ENCODE data around the gene ISG20. TPM values are rescaled to one million over a fixed set of nuclear protein-coding genes. Genes with fewer than 3 reads are reported as not detected.

The ISG20 gene
- total RNA-seq, 1 donor from 2014 or later: 383 TPM

GRCh38 chr15:88684345-88684744, 45.5 kb downstream of the ISG20 start:
- no peak for DNase-seq (ENCODE audit: low spot score)

DNA sequence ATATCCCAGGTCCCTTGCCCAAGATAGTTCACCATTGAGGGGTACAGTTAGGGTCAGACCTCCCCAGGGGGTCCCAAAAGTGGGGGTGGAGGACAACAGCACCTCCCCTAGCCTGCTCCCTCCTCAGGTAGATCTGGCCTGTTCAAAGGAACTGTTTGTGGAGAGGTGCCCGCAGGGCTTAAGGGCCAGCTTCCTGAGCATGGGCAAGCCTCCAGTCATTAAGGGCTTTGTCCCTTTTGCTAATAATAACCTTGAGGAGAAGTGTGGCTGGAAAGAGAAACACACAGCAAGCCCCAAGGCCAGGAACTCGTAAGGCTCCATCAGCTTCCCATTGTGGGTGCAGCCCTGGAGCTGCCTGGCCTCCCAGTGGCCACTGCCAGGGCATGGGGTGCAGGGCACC, 47.4 kb downstream of the ISG20 start:
- DNase-seq (ENCODE audit: low spot score): no peak

- DNase-seq (ENCODE audit: low spot score): no peak
Measured at GRCh38 chr15:88688394-88688933, 49.6 kb downstream of the ISG20 start.

- DNase-seq (ENCODE audit: low spot score): no peak
Measured at GRCh38 chr15:88690331-88690730, 51.5 kb downstream of the ISG20 start.

GRCh38 chr15:88693191-88693590, 54.4 kb downstream of the ISG20 start:
- no peak for DNase-seq (ENCODE audit: low spot score)

- DNase-seq (ENCODE audit: low spot score): no peak
Measured at GRCh38 chr15:88695101-88695500, 56.3 kb downstream of the ISG20 start.

DNA sequence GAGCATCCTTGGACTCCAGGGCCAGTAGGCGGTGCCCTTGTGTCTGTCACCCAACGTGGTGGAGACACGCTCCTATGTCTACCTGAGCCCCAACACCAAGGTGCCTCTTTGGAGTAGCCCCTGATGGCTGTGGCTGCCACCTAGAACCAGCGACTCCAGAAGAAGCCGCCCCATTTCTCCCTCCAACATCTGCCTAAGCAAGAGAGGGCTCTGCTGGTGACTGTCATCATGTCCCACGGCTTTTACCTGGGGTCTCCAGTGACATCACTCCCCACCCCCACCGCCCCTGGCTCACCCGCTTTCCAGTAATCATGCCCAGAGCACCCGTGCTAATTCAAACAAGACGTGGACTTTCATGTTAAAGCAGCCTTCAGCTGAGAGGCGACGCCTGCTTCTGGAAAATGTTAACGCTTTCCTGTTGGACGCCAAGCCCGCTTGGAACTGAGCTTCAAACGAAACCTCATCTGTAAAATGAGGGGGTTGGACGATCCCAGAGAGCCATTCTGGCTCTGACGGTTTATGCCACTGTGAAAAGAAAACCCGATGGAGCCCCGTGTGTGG, 57.0 kb downstream of the ISG20 start:
- no peak for DNase-seq (ENCODE audit: low spot score)

- no peak for DNase-seq (ENCODE audit: low spot score)
Measured at GRCh38 chr15:88696254-88696653, 57.4 kb downstream of the ISG20 start.

GRCh38 chr15:88697276-88697675, 58.5 kb downstream of the ISG20 start:
- no peak for DNase-seq (ENCODE audit: low spot score)

GRCh38 chr15:88699861-88700260, 61.0 kb downstream of the ISG20 start:
- no peak for DNase-seq (ENCODE audit: low spot score)

DNA sequence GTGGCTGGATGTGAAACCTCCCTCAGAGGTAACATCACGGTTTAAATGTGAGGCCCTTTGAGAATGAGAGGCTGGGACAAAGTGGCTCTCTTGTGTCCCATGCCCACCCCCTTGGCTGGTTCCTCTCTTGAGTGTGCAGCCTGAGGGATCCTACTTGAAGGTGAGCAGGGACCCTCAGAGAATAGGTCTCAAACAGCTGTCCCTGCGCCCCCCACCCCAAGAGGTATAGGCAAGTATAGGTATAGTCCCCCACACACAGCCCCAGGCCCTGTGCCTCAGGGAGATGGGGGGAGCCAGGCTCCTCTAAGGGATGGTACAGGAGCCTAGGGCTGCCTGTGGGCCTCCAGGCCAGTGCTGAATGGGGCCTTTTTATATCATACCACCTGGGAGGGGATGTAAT, 61.9 kb downstream of the ISG20 start:
- DNase-seq (ENCODE audit: low spot score): no peak

DNA sequence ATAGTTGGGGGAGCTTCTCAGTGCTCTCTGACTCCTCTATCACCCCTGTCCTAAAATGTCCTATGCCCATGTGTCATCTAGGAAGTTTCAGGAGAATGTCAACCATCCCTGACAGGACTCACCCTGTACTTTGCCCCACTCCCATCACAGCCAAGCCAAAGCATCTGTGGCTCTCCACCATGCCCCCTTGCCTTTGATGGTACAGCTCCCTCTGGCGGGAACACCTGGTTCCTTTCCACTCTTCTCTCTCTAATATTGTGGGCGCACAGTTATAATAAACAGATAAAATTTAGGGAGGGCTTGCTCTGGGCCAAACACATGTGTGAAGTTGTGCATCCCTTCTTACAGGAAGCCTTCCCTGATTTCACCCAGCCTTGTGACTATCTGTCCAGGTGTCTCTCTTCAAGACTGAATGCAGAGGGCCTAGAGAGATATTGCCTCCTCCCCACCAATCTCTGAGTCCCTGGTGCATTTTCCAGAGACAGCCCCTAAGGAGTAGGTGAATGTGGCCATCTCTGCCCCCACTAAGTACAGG, 62.8 kb downstream of the ISG20 start:
- no peak for DNase-seq (ENCODE audit: low spot score)

GRCh38 chr15:88702983-88703382, 64.2 kb downstream of the ISG20 start:
- DNase-seq (ENCODE audit: low spot score): no peak

DNA sequence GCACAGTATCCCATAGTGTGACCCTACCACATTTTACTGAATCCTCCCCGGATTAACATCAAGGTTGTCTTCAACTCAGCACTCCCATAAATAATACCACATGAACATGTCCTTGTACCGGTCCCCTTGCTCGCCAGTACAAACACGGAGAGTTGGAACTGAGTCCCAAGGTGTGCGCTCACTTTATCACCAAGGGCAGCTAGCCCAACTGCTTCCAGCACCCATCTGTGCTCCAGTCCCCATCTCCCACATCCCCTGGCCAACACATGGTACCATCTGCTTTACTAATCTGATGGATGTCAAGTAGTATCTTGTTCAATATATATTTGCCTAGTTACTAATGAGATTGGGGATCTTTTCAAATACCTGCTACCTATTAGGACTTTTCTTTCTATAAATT, 64.7 kb downstream of the ISG20 start:
- DNase-seq (ENCODE audit: low spot score): no peak

GRCh38 chr15:88704791-88705768, 66.3 kb downstream of the ISG20 start:
- DNase-seq (ENCODE audit: low spot score): peak; percentile 28

DNA sequence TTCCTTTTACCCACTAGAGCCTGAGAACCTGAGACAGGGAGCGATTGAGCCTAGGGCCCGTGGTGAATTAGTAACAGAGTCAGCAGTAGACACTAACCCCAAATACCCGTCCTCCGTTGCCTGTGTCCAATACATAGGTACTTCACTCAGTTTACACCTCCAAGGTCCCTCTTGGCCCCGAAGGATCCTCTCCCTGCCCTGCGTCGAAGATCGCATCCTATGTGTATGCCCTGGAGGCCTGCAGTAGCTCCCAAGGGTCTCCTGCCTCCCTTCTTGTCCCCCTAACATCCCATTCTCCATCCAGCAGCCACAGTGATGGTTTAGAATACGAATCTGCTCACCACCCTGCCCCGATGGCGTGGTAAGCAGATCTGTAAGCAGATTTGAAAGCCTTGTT, 67.0 kb downstream of the ISG20 start:
- no peak for DNase-seq (ENCODE audit: low spot score)

Other genes with a start within 250 kb of the ISG20 start
- 17.5 TPM for gene MRPL46, start 171.6 kb upstream of the ISG20 start, total RNA-seq
- gene MRPS11, start 171.3 kb upstream of the ISG20 start, total RNA-seq: 44.0 TPM
- gene DET1, start 92.3 kb upstream of the ISG20 start, total RNA-seq: 7.4 TPM
- gene AEN, start 17.7 kb upstream of the ISG20 start, total RNA-seq: 34.4 TPM
- gene ACAN, start 164.4 kb downstream of the ISG20 start, total RNA-seq: 0.20 TPM

All from mucosa of gallbladder (tissue), 1 donor.